GM18519 (cell line): Measurements from ENCODE around the gene OR13C8.
"Not testable (repeated sequence)": the region's sequence is repeated elsewhere in the genome, so short reads cannot be mapped to it uniquely, and the experiment has no call there.

Experiments
- ATAC-seq: cut with Tn5 transposase; IDR thresholded peaks from one replicate; pipeline ENCODE4 v1.9.1; 2021; ENCODE audit warnings: mild to moderate bottlenecking, moderate library complexity; ENCODE audit not compliant: unreplicated experiment, low FRiP score

OR13C8 gene, protein sequence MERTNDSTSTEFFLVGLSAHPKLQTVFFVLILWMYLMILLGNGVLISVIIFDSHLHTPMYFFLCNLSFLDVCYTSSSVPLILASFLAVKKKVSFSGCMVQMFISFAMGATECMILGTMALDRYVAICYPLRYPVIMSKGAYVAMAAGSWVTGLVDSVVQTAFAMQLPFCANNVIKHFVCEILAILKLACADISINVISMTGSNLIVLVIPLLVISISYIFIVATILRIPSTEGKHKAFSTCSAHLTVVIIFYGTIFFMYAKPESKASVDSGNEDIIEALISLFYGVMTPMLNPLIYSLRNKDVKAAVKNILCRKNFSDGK

DNA sequence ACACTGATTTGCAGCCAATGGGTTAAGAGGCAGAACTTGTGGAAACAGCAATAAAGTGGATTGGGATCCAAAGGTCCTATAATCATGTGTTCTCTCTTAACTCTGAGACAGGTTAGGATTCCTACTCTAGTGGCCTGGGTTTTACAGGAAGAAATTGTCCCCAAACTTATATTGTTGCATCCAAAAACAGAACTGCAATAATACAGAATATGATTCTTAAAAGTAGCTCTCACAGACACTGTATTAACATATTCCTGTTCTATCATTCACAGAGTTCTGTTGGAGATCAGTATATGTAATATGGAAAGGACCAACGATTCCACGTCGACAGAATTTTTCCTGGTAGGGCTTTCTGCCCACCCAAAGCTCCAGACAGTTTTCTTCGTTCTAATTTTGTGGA, at the start of gene OR13C8:
Gene OR13C8 (plus strand): TSS at position 301 of the 400 bp plus-strand sequence. CDS start 0 bp downstream, at position 301.
- ATAC-seq, result no peak

DNA sequence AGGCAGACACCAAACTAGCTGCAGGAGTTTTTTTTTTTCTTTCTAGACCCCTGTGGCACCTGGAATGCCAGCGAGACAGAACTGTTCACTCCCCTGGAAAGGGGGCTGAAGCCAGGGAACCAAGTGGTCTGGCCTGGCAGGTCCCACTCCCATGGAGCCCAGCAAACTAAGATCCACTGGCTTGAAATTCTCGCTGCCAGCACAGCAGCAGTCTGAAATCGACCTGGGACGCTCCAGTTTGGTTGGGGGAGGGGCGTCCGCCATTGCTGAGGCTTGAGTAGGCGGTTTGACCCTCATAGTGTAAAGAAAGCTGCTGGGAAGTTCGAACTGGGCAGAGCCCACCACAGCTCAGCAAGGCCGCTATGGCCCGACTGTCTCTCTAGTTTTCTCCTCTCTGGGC, 48.7 kb upstream of the OR13C8 start:
- ATAC-seq, result not testable (repeated sequence)

DNA sequence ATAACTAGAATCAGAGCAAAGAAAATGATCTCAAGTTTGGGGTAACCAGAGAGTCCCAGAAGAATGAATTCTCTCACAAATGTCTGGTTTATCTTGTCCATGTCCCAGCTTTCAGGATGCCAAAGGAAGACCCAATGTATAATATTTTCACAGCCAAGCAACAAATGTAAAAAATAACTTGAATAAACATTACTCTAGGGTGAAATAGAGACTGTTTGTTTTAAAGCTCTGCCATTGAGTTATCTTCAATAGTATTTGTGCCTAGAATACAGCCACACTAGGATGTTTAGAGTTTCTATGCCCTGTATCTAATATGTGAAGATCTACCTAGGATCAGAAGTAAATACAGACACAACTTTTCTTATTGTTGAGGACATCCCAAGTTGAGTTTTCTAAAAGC, 41.9 kb upstream of the OR13C8 start, which contains the start of gene OR13C4:
Gene OR13C4 (minus strand): TSS at position 101 of the 400 bp plus-strand sequence. CDS start 0 bp downstream, at position 101.
- no peak for ATAC-seq

DNA sequence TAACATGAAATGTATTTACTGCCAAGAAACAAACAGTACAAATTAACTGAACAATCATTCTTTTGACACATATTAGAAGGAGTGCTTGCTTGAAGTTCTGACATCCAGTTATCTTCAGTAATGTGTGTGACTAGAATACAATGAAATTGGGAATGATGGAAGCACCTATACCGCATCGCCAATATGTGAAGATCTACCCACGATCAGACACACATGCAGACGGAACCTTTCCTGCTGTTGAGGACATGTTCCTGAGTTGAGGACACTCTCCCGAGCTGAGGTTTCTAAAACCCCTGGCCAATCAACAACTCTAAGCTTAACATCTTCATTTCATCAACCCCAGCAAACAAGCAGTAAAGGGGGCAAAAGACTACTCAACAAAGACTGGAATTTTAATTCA, 32.2 kb upstream of the OR13C8 start, which contains the start of gene OR13C3:
Gene OR13C3 (minus strand): TSS at position 101 of the 400 bp plus-strand sequence. CDS start 133 bp downstream, outside the sequence.
- ATAC-seq, result no peak

DNA sequence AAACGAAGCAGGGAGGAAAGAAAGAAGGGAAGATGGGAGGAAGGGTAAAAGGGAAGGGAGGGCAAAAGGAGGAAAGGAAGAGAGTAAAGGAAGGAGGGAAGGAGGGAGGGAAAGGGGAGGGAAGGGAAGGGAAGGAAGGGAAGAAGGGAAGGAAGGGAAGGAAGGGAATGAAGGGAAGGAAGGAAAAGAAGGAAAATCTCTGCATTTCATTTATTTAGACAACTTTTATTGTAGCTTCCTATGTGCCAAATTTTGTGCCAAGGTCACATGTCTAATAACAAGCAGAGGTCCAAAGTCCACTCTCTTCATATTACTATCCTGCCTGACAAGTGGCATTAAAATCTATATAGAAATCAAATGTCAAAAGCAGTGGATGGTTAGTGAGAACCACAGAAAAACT, 29.7 kb upstream of the OR13C8 start:
- ATAC-seq, result no peak

DNA sequence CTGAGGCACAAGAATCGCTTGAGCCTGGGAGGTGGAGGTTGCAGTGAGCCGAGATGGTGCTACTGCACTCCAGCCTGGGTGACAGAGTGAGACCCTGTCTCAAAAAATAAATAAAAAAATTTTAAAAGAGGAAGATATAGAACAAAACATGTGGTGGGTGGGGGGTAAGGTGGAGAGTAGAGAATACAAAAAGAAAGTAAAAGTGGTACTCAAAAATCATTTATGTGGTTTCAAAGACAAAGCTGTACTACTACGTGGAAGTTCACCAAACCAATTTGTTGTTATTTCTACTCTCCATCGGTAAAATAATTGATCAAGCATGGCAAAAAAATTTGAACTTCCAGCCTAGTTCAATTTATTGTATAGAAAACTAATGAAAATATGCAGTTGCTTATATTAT, 24.3 kb upstream of the OR13C8 start:
- ATAC-seq, result no peak

DNA sequence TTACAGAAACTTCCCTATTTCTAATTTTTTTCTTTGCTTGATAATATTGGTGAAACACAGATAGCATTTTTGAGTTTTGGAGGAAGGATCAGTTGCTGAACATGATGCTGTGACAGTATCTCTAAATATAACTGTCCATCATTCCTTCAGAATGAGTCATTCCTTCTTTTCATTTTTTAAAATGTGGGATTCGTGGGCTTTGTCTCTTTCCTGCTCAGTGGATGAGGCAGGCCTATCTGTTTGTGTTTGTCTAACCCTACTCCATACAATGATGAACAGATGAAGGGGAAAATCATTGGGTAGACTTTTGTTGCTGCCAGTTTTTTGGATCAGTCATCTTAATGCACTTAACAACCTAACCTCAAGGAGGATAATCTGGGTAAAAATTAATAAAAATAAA, 15.7 kb upstream of the OR13C8 start:
- ATAC-seq, result no peak

DNA sequence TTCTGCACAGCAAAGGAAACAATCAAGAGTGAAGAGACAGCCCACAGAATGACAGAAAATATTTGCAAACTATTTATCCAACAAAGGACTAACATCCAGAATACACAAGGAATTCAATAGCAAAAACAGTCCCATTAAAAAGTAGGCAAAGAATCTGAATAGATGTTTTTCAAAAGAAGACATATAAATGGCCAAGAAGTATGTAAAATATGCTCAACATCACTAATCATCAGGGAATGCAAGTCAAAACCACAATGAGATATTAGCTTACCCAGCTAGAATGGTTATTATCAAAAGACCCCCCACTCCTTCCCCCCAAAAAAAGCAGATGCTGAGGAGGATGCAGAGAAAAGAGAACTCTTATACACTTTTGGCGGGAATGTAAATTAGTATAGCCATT, 13.4 kb upstream of the OR13C8 start:
- no peak for ATAC-seq

DNA sequence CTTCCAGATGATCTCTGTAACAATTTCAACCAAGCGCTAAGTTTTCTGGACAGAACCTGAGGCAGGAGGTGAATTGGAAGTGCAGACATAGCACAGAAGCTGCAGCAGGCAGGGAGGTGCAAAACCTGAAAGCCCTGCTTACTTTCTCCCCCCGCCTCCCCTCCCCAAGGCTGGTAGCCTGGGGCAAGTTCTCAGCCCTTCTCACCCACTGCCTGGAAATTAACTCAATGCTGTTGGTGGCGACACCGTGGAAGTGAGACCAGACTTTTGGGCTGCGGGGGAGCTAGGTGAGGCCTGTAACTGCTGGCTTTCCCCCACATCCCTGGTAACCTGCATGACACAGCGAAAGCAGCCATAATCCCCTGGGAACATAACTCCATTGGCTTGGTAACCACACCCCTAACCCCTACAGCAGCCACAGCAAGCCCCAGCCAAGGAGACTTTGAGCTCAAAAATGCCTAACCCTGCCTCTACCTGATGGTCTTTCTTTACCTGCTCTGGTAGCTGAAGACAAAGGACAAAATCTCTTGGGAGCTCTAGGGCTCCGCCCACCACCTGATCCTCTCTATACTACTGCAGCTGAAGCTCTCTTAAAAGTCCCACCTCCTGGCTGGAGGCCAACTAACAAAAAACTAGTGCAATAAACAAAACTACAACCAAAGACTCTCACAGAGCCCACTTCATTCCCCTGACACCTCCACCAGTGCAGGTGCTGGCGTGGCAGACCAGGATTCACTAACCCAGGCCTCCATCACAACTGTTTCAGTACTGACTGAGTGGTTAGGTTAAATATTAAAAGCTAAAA, 11.9 kb upstream of the OR13C8 start:
- no peak for ATAC-seq

DNA sequence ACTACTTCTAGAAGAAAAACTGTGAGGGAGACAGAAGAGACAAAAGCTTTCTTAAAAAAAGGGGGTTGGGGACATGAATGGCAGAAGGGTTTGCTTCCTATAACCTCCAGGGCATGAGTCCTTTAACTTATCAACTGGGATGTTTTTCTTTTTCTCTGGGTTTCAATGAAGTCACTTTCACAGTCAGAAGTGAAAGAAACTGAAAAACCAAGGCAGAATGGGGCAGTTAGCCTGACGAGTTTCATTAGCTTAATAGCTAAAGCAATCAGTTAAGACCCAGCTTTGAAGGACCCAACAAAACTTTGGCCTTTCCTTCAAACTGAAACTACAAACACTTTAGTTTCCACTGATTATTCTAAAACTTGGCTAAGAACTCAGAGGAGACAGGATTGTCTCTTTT, 4.6 kb upstream of the OR13C8 start:
- no peak for ATAC-seq

DNA sequence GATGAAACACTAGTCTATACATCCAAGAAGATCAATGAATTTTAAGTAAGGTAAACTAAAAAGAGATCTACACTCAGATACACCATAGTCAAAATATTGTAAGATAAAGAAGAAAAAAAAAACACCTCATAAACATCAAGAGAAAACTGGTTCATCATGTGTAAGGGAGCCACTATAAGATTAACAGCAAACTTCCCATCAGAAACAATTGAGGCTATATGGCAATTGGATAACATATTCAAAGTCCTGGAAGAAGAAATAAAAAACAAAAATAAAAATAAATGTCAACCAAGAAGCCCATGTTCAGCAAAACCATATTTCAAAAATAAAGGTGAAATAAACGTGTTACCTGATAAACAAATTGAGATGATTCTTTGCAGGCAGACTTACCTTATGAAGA, 3.6 kb downstream of the OR13C8 start:
- no peak for ATAC-seq

DNA sequence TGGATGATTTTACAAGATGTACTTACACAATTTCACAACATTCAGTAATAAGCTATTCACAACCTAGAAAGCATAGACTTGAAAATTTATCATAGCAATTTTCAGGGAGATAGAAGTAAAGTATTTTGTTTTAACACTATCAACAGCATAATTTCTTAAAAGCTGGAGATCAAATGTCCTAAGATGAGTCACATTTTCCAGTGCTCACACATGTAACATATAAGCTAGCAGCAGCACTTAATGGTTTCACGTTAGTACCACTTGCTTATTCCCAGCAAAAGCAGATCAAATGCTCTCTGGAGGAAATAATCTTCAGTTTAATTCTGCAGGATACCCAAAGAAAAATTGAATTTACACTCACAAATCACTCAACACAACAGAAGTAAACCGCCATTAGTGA, 6.5 kb downstream of the OR13C8 start:
- ATAC-seq, result no peak

DNA sequence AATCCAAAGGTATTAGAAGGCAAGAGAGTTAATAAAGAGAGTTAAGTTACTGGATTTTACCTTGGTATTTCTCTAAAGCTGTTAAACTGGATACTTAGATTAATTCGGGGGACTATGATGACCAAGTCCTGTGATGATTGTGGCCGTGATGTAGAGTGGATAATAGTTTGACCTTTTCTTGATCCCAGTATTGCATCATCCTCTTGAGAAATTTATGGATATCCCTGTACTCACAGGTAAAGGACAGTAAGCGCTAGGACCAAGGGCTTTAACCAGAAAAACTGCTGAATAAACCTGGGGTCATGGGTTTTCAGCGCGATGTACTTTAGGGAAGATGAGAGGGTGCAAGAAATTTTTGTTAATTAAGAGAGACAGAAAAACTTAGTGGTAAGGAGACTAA, 8.3 kb downstream of the OR13C8 start:
- no peak for ATAC-seq

DNA sequence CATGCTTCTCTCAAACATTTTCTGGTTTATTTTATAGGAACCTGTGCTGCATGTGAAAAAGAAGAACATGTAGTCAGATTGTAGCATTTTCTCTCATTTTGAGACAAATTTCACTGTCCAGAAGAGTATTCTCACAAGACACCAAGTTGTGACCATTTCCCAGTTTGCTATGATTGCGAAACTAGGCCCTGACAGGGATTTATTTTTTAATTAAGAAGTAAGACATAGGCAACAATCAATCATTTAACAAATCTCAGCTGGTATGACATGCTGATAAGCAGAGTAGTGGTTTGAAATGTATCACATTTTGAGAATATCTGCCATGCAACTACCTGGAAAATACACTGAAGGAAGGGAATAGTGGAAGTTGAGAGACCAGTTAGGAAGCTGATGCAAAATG, 11.6 kb downstream of the OR13C8 start:
- ATAC-seq, result no peak

DNA sequence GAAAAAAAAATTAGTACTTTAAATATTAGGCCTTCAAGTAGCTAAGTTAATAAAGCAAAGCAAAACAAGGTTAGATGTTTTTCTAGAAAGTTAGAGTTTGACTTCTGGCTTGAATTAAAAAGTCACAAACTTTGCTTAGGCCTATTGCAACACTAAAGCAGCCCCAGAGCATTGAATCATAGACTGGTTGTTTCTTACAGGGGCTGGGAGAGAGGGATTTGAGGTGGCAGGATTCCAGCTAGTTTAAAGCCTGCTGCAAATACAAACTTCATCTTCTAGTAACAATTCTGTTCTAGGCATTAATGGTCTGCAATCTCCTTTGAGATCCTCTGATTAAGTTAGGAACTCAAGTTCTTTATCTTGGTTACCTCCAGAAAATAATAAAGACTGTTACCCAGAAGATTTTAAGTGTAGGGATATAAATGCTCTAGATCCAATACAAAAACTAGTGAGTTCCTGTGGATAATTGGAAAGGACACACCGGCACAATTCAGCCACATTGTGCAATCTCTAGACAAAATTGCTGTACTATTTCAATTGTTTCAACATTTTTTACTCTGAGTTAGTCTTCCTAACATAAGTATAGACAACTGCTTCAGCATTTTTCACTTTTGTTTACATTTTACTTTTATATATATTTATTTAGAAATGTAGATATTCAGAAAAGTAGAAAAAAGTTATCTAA, 17.7 kb downstream of the OR13C8 start:
- no peak for ATAC-seq

DNA sequence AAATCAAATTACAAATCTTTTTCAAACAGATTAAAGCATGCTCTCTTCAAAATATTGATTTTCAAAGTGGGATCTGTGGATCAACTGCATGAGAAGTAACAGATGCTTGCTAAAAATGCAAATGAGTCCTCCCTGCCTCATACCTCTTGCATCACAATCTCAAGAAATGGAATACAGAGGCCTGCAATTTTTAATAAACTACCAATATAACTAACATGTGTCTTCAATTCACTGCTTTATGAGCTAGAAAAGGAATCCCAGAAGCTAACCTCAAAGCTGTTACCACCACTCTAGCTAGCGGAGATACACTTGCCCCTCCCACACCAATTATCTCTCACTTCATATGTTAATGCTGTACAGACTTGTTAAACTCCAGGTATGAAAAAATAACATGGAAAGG, 20.7 kb downstream of the OR13C8 start:
- ATAC-seq, result no peak

DNA sequence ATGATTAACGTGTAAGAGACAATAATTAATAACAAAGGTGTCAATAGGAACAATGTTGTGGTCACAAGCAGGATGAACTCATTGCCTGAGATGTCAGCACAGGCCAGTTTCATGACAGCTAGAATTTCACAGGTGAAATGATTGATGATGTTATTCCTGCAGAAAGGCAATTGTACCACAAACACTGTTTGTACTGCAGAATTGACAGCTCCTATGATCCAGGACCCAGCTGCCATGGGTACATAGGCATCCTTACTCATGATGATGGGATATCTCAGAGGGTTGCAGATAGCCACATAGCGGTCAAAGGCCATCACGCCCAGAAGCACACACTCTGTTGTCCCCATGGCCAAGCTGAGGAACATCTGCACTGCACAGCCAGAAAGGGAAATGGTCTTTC, 29.8 kb downstream of the OR13C8 start:
- ATAC-seq, result not testable (repeated sequence)

DNA sequence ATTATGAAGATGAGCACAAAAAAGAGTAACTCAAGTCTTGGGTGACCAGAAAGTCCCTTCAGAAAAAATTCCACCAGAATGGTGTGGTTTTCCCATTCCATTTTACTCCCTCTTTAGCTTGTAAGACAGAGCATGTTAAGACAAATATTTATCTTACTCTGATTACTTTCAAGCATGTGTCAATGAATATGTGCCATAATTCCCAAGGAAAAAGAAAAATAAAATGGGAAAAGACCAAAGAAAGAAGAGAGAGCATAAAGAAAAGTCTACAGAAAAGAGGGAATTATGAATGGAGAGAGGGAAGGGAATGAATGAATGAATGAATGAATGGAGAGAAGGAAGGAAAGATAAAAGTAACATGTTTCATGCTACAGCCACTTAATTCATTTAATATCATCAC, 30.3 kb downstream of the OR13C8 start, which contains the start of gene OR13C5:
Gene OR13C5 (minus strand): TSS at position 101 of the 400 bp plus-strand sequence. CDS start 0 bp downstream, at position 101.
- not testable (repeated sequence) for ATAC-seq

DNA sequence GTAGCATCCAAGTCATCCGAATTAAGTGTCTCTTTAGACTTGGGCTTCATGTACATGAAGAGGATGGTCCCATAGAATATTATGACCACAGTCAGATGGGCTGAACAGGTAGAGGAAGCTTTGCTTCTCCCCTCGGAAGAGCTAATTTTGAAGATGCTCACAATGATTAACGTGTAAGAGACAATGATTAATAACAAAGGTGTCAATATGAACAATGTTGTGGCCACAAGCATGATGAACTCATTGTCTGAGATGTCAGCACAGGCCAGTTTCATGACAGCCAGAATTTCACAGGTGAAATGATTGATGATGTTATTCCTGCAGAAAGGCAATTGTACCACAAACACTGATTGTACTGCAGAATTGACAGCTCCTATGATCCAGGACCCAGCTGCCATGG, 35.8 kb downstream of the OR13C8 start:
- no peak for ATAC-seq

DNA sequence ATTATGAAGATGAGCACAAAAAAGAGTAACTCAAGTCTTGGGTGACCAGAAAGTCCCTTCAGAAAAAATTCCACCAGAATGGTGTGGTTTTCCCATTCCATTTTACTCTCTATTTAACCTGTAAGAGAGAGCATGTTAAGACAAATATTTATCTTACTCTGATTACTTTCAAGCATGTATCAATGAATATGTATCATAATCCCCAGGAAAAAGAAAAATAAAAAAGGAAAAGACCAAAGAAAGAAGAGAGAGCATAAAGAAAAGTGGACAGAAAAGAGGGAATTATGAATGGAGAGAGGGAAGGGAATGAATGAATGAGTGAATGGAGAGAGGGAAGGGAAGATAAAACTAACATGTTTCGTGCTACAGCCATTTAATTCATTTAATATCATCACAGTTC, 36.6 kb downstream of the OR13C8 start, which contains the start of gene OR13C2:
Gene OR13C2 (minus strand): TSS at position 101 of the 400 bp plus-strand sequence. CDS start 0 bp downstream, at position 101.
- ATAC-seq, result not testable (repeated sequence)

DNA sequence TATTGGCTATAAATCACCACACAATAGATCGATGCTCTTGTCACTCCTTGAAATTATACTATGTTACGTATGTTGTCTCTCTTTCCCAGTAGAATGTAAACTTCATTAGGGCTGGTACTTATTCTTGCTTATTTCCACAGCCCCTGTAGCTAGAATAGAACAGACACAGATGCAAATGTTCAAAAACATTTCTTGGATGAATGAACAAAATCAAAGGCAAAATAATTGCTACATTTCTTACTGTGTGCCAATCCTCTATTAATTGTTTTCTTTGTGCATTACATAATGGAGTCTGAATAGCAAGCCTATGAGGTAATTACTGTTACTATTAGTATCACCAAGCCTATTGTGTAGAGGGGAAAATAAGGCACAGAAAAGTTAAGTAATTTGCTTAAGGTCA, 37.2 kb downstream of the OR13C8 start:
- no peak for ATAC-seq
